GM23338 (cell line): Measurements from ENCODE around the gene SLC16A9. TPM values are rescaled to one million over a fixed set of nuclear protein-coding genes. Genes with fewer than 3 reads are reported as not detected.

Source experiments
- ATAC-seq: fragments of 200-7000 bp; cut with Tn5 transposase; 3 replicates; pipeline ENCODE4 v1.9.1; 2020
- DNase-seq: peaks from one replicate; pipeline ENCODE4 v3.0.0-alpha.2; 2015; ENCODE audit warnings: low spot score
- H2AFZ ChIP-seq: fragments of 200-600 bp; sonication (generic); 2 replicates; pipeline ENCODE4 v1.8.0; 2016; ENCODE audit warnings: antibody characterized with exemption, mild to moderate bottlenecking, moderate library complexity
- H3F3A ChIP-seq: fragments of 200-600 bp; sonication (generic); replicated peaks from 2 replicates; pipeline ENCODE4 v1.8.0; 2017; ENCODE audit warnings: antibody characterized with exemption, mixed run types, low read depth
- H3K27ac ChIP-seq: fragments of 200-600 bp; sonication (generic); 2 replicates; pipeline ENCODE4 v1.6.1; 2016; ENCODE audit warnings: low read depth
- H3K27me3 ChIP-seq: fragments of 200-600 bp; sonication (generic); 2 replicates; pipeline ENCODE4 v1.8.0; 2016; ENCODE audit warnings: mild to moderate bottlenecking, mixed run types, moderate library complexity; ENCODE audit not compliant: insufficient read depth
- H3K36me3 ChIP-seq: fragments of 200-600 bp; sonication (generic); 2 replicates; pipeline ENCODE4 v1.8.0; 2016; ENCODE audit warnings: mild to moderate bottlenecking; ENCODE audit not compliant: insufficient read depth
- H3K4me1 ChIP-seq: fragments of 200-600 bp; sonication (generic); 2 replicates; pipeline ENCODE4 v1.8.0; 2016; ENCODE audit warnings: mild to moderate bottlenecking, moderate library complexity; ENCODE audit not compliant: insufficient read depth
- H3K4me2 ChIP-seq: fragments of 200-600 bp; sonication (generic); 2 replicates; pipeline ENCODE4 v1.7.1; 2017; ENCODE audit warnings: mixed run types
- H3K4me3 ChIP-seq: fragments of 200-600 bp; sonication (generic); 2 replicates; pipeline ENCODE4 v1.6.1; 2016; ENCODE audit warnings: mixed run types
- H3K79me2 ChIP-seq: fragments of 200-600 bp; sonication (generic); replicated peaks from 2 replicates; pipeline ENCODE4 v1.8.0; 2017; ENCODE audit warnings: mild to moderate bottlenecking; ENCODE audit not compliant: insufficient read depth
- H3K9me2 ChIP-seq: fragments of 200-600 bp; sonication (generic); 2 replicates; pipeline ENCODE4 v1.8.0; 2017; ENCODE audit not compliant: insufficient read depth
- H4K20me1 ChIP-seq: fragments of 200-600 bp; sonication (generic); replicated peaks from 2 replicates; pipeline ENCODE4 v1.8.0; 2017; ENCODE audit warnings: mild to moderate bottlenecking; ENCODE audit not compliant: insufficient read depth
- H3K27ac Mint-ChIP-seq: 2 replicates; pipeline ENCODE4 v1.8.0; 2020; ENCODE audit warnings: inconsistent platforms, mild to moderate bottlenecking, moderate library complexity, mixed read lengths
- H3K27me3 Mint-ChIP-seq: 3 replicates; pipeline ENCODE4 v1.8.0; 2022; ENCODE audit warnings: low read depth, mild to moderate bottlenecking, moderate library complexity, mixed read lengths, inconsistent platforms; ENCODE audit not compliant: insufficient read depth, poor library complexity
- H3K36me3 Mint-ChIP-seq: 3 replicates; pipeline ENCODE4 v1.8.0; 2021; ENCODE audit warnings: low read depth, mild to moderate bottlenecking, inconsistent platforms, moderate library complexity, mixed read lengths
- H3K4me1 Mint-ChIP-seq: 3 replicates; pipeline ENCODE4 v1.8.0; 2020; ENCODE audit warnings: mild to moderate bottlenecking, inconsistent platforms, mixed read lengths
- H3K4me3 Mint-ChIP-seq: 3 replicates; pipeline ENCODE4 v1.8.0; 2021; ENCODE audit warnings: moderate library complexity, mild to moderate bottlenecking, inconsistent platforms, mixed read lengths
- H3K9me3 Mint-ChIP-seq: 3 replicates; pipeline ENCODE4 v1.8.0; 2020; ENCODE audit warnings: moderate library complexity, mild to moderate bottlenecking, inconsistent platforms, mixed read lengths
- CREB1 ChIP-seq: fragments of 250-450 bp; sonication (Bioruptor Pico); IDR thresholded peaks from 2 replicates; pipeline ENCODE4 v1.5.0; 2020; ENCODE audit warnings: low read depth, mild to moderate bottlenecking, moderate library complexity
- CTCF ChIP-seq, 2 experiments: fragments of 200-600 bp in 1 of 2; sonication (generic) in 1 of 2; conservative IDR thresholded peaks; 2 replicates each; pipeline versions ENCODE4 v1.5.1 to v1.6.1; 2016 to 2017; ENCODE audit warnings: antibody characterized with exemption in 2 of 2, low read depth in 2 of 2, mild to moderate bottlenecking in 2 of 2, moderate library complexity in 1 of 2
- EZH2 ChIP-seq: fragments of 200-600 bp; sonication (generic); IDR thresholded peaks from one replicate; pipeline ENCODE4 v1.8.0; 2017; ENCODE audit warnings: antibody characterized with exemption, mild to moderate bottlenecking, low read depth; ENCODE audit not compliant: unreplicated experiment
- POLR2AphosphoS5 ChIP-seq: IDR thresholded peaks from 2 replicates; pipeline ENCODE4 v1.6.1; 2016; ENCODE audit warnings: antibody characterized with exemption, low read depth
- REST ChIP-seq: IDR thresholded peaks from one replicate; pipeline ENCODE4 v1.6.1; 2018; ENCODE audit warnings: antibody characterized with exemption; ENCODE audit not compliant: unreplicated experiment
- STAT1 ChIP-seq: IDR thresholded peaks from one replicate; pipeline ENCODE4 v1.6.1; 2016; ENCODE audit warnings: antibody characterized with exemption; ENCODE audit not compliant: unreplicated experiment
- ZNF462 ChIP-seq: fragments of 250-450 bp; sonication (Bioruptor Pico); IDR thresholded peaks from 2 replicates; pipeline ENCODE4 v1.5.0; 2020; ENCODE audit warnings: mild to moderate bottlenecking, moderate library complexity
- polyA plus RNA-seq: library from polyadenylated mRNA; unstranded; fragments of >200 nt; fragmentation: Nextera tagmentation; extraction: Ambion mirVana; gene quantifications from 2 replicates; pipeline ENCODE4 v1.2.1, GENCODE V29; 2016
- total RNA-seq: library from RNA; depleted of rRNA; stranded (reverse); fragments of >200 nt; shearing (Covaris generic); gene quantifications from 2 replicates; pipeline ENCODE4 v1.2.3, GENCODE V29; 2014

SLC16A9 gene
- total and polyA plus RNA-seq, 2 experiments from 2014 or later = 6.5 to 11.4 TPM

GRCh38 chr10:59628456-59628855 is 81.2 kb downstream of the SLC16A9 start:
- H3K9me3 Mint-ChIP-seq = no peaks in the 10 kb centered on the region
- H3K4me1 Mint-ChIP-seq = peaks cover 20% of the 10 kb centered on the region
- Histone ChIP-seq H2AFZ (peak overlapping the region; percentile 48; the same call in 1 of the 2 replicates), H4K20me1 (no peaks in the 10 kb centered on the region), H3K79me2 (no peaks in the 10 kb centered on the region), H3K27me3 (no peaks in the 10 kb centered on the region), H3K4me1 (peaks cover 9% of the 10 kb centered on the region), H3K4me3 (no peak overlapping the region), H3K27ac (no peak overlapping the region), H3K9me2 (no peaks in the 10 kb centered on the region), H3F3A (no peaks in the 10 kb centered on the region), H3K36me3 (no peaks in the 10 kb centered on the region), H3K4me2 (no peak overlapping the region)
- peaks cover 2% of the 10 kb centered on the region for H3K27me3 Mint-ChIP-seq
- no peak overlapping the region for H3K4me3 Mint-ChIP-seq
- no peak overlapping the region for H3K27ac Mint-ChIP-seq
- DNase-seq (no peak), ATAC-seq (no peak)
- no peaks in the 10 kb centered on the region for H3K36me3 Mint-ChIP-seq
- TF ChIP-seq CREB1 (no peak), EZH2 (no peak), CTCF (conservative IDR thresholded peaks at IDR 0.05; ENCODE audit: low read depth in 2 of 2) (no peak), REST (no peak), STAT1 (no peak), ZNF462 (CRISPR knock-in tag) (no peak), POLR2AphosphoS5 (no peak)
